ENCODE data around the gene C2CD4D. TPM values are rescaled to one million over a fixed set of nuclear protein-coding genes. Genes with fewer than 3 reads are reported as not detected.
"Not testable (repeated sequence)": the region's sequence is repeated elsewhere in the genome, so short reads cannot be mapped to it uniquely, and the experiment has no call there.

The C2CD4D gene
- 0.21 TPM for total RNA-seq

- Histone ChIP-seq H3K4me1 (ENCODE audit: insufficient read depth, low read length) (peaks cover 47% of the 10 kb centered on the region), H3K9me3 (ENCODE audit: low read depth, low read length) (no peaks in the 10 kb centered on the region), H3K4me3 (ENCODE audit: low read length) (peak within 1 kb of the TSS; percentile 24), H3K27me3 (ENCODE audit: insufficient read depth, low read length) (peaks cover 35% of the 10 kb centered on the region)
Measured at GRCh38 chr1:151839457-151840403, at the start of gene C2CD4D. Gene C2CD4D (minus strand): TSS chr1:151839820. CDS start chr1:151838989, 831 bp downstream.

GRCh38 chr1:151888972-151889570 is 49.5 kb upstream of the C2CD4D start:
- no peaks in the 10 kb centered on the region for H3K27me3 ChIP-seq (ENCODE audit: insufficient read depth, low read length)
- no peaks in the 10 kb centered on the region for H3K9me3 ChIP-seq (ENCODE audit: low read depth, low read length)
- H3K4me3 ChIP-seq (ENCODE audit: low read length) = no peak overlapping the region
- H3K4me1 ChIP-seq (ENCODE audit: insufficient read depth, low read length) = no peaks in the 10 kb centered on the region

GRCh38 chr1:151887028-151887427 is 47.4 kb upstream of the C2CD4D start:
- Histone ChIP-seq H3K27me3 (ENCODE audit: insufficient read depth, low read length) (no peaks in the 10 kb centered on the region), H3K4me1 (ENCODE audit: insufficient read depth, low read length) (no peaks in the 10 kb centered on the region), H3K9me3 (ENCODE audit: low read depth, low read length) (no peaks in the 10 kb centered on the region), H3K4me3 (ENCODE audit: low read length) (no peak overlapping the region)

GRCh38 chr1:151885479-151885878 is 45.9 kb upstream of the C2CD4D start:
- Histone ChIP-seq H3K4me1 (ENCODE audit: insufficient read depth, low read length) (no peaks in the 10 kb centered on the region), H3K4me3 (ENCODE audit: low read length) (no peak overlapping the region), H3K9me3 (ENCODE audit: low read depth, low read length) (no peaks in the 10 kb centered on the region), H3K27me3 (ENCODE audit: insufficient read depth, low read length) (no peaks in the 10 kb centered on the region)

GRCh38 chr1:151884879-151885278 is 45.3 kb upstream of the C2CD4D start:
- H3K4me3 ChIP-seq (ENCODE audit: low read length); H3K27me3 ChIP-seq (ENCODE audit: insufficient read depth, low read length); H3K4me1 ChIP-seq (ENCODE audit: insufficient read depth, low read length); H3K9me3 ChIP-seq (ENCODE audit: low read depth, low read length): not testable (repeated sequence)

GRCh38 chr1:151884445-151884844 is 44.8 kb upstream of the C2CD4D start:
- H3K27me3 ChIP-seq (ENCODE audit: insufficient read depth, low read length); H3K4me3 ChIP-seq (ENCODE audit: low read length); H3K4me1 ChIP-seq (ENCODE audit: insufficient read depth, low read length): not testable (repeated sequence)

GRCh38 chr1:151883898-151884297 is 44.3 kb upstream of the C2CD4D start:
- H3K9me3 ChIP-seq (ENCODE audit: low read depth, low read length); H3K4me1 ChIP-seq (ENCODE audit: insufficient read depth, low read length); H3K4me3 ChIP-seq (ENCODE audit: low read length); H3K27me3 ChIP-seq (ENCODE audit: insufficient read depth, low read length): not testable (repeated sequence)

More at GRCh38 chr1:151884445-151884844, 44.8 kb upstream of the C2CD4D start:
- not testable (repeated sequence) for H3K9me3 ChIP-seq (ENCODE audit: low read depth, low read length)

GRCh38 chr1:151882918-151883317 is 43.3 kb upstream of the C2CD4D start:
- H3K9me3 ChIP-seq (ENCODE audit: low read depth, low read length); H3K27me3 ChIP-seq (ENCODE audit: insufficient read depth, low read length); H3K4me1 ChIP-seq (ENCODE audit: insufficient read depth, low read length); H3K4me3 ChIP-seq (ENCODE audit: low read length): not testable (repeated sequence)

GRCh38 chr1:151882466-151882865 is 42.8 kb upstream of the C2CD4D start:
- H3K9me3 ChIP-seq (ENCODE audit: low read depth, low read length) = no peaks in the 10 kb centered on the region
- H3K4me3 ChIP-seq (ENCODE audit: low read length) = no peak overlapping the region
- no peaks in the 10 kb centered on the region for H3K4me1 ChIP-seq (ENCODE audit: insufficient read depth, low read length)
- H3K27me3 ChIP-seq (ENCODE audit: insufficient read depth, low read length) = no peaks in the 10 kb centered on the region

GRCh38 chr1:151881479-151881878 is 41.9 kb upstream of the C2CD4D start:
- Histone ChIP-seq H3K4me3 (ENCODE audit: low read length) (no peak overlapping the region), H3K9me3 (ENCODE audit: low read depth, low read length) (no peaks in the 10 kb centered on the region), H3K27me3 (ENCODE audit: insufficient read depth, low read length) (no peaks in the 10 kb centered on the region), H3K4me1 (ENCODE audit: insufficient read depth, low read length) (no peaks in the 10 kb centered on the region)

- Histone ChIP-seq H3K4me3 (ENCODE audit: low read length) (no peak overlapping the region), H3K4me1 (ENCODE audit: insufficient read depth, low read length) (no peaks in the 10 kb centered on the region), H3K27me3 (ENCODE audit: insufficient read depth, low read length) (no peaks in the 10 kb centered on the region), H3K9me3 (ENCODE audit: low read depth, low read length) (no peaks in the 10 kb centered on the region)
Measured at GRCh38 chr1:151875419-151876097, 35.9 kb upstream of the C2CD4D start.

GRCh38 chr1:151872776-151873175 is 33.2 kb upstream of the C2CD4D start:
- not testable (repeated sequence) for H3K4me3 ChIP-seq (ENCODE audit: low read length); H3K4me1 ChIP-seq (ENCODE audit: insufficient read depth, low read length); H3K9me3 ChIP-seq (ENCODE audit: low read depth, low read length); H3K27me3 ChIP-seq (ENCODE audit: insufficient read depth, low read length)

GRCh38 chr1:151871284-151872030 is 31.8 kb upstream of the C2CD4D start:
- no peak overlapping the region for H3K4me3 ChIP-seq (ENCODE audit: low read length)
- H3K9me3 ChIP-seq (ENCODE audit: low read depth, low read length) = no peaks in the 10 kb centered on the region
- H3K27me3 ChIP-seq (ENCODE audit: insufficient read depth, low read length) = no peaks in the 10 kb centered on the region
- peaks cover 9% of the 10 kb centered on the region for H3K4me1 ChIP-seq (ENCODE audit: insufficient read depth, low read length)

GRCh38 chr1:151868486-151868885 is 28.9 kb upstream of the C2CD4D start:
- Histone ChIP-seq H3K27me3 (ENCODE audit: insufficient read depth, low read length) (no peaks in the 10 kb centered on the region), H3K4me1 (ENCODE audit: insufficient read depth, low read length) (peaks cover 9% of the 10 kb centered on the region), H3K4me3 (ENCODE audit: low read length) (no peak overlapping the region), H3K9me3 (ENCODE audit: low read depth, low read length) (no peaks in the 10 kb centered on the region)
